ENCODE measurements around the gene ACBD6.
"Not testable (repeated sequence)": the region's sequence is repeated elsewhere in the genome, so short reads cannot be mapped to it uniquely, and the experiment has no call there.

ACBD6 gene

GRCh38 chr1:180488661-180489060, 13.7 kb downstream of the ACBD6 start:
- no peak for DNase-seq

GRCh38 chr1:180486092-180486491, 16.3 kb downstream of the ACBD6 start:
- no peak for DNase-seq

GRCh38 chr1:180484490-180484889, 17.9 kb downstream of the ACBD6 start:
- DNase-seq: no peak

GRCh38 chr1:180482425-180483275, 19.7 kb downstream of the ACBD6 start:
- DNase-seq: no peak

- DNase-seq: no peak
Measured at GRCh38 chr1:180470031-180470430, 32.3 kb downstream of the ACBD6 start.

GRCh38 chr1:180468311-180468710, 34.1 kb downstream of the ACBD6 start:
- no peak for DNase-seq

GRCh38 chr1:180462102-180462501, 40.3 kb downstream of the ACBD6 start:
- DNase-seq: no peak

- not testable (repeated sequence) for DNase-seq
Measured at GRCh38 chr1:180461682-180462081, 40.7 kb downstream of the ACBD6 start.

- no peak for DNase-seq
Measured at GRCh38 chr1:180458807-180459206, 43.6 kb downstream of the ACBD6 start.

- DNase-seq: no peak
Measured at GRCh38 chr1:180456191-180456590, 46.2 kb downstream of the ACBD6 start.

- no peak for DNase-seq
Measured at GRCh38 chr1:180451504-180451903, 50.9 kb downstream of the ACBD6 start.

- DNase-seq: no peak
Measured at GRCh38 chr1:180444522-180444921, 57.9 kb downstream of the ACBD6 start.

- no peak for DNase-seq
Measured at GRCh38 chr1:180440335-180440734, 62.0 kb downstream of the ACBD6 start.

GRCh38 chr1:180435566-180435965, 66.8 kb downstream of the ACBD6 start:
- DNase-seq: no peak

GRCh38 chr1:180433873-180434272, 68.5 kb downstream of the ACBD6 start:
- no peak for DNase-seq

GRCh38 chr1:180431683-180432082, 70.7 kb downstream of the ACBD6 start:
- no peak for DNase-seq

- no peak for DNase-seq
Measured at GRCh38 chr1:180428782-180429695, 73.3 kb downstream of the ACBD6 start.

GRCh38 chr1:180425952-180426351, 76.4 kb downstream of the ACBD6 start:
- no peak for DNase-seq

- DNase-seq: no peak
Measured at GRCh38 chr1:180424848-180425457, 77.4 kb downstream of the ACBD6 start.

GRCh38 chr1:180421614-180422013, 80.8 kb downstream of the ACBD6 start:
- DNase-seq: no peak

GRCh38 chr1:180421145-180421544, 81.2 kb downstream of the ACBD6 start:
- not testable (repeated sequence) for DNase-seq

- peak; percentile 8 for DNase-seq
Measured at GRCh38 chr1:180415985-180416633, 86.3 kb downstream of the ACBD6 start.
